ENCODE results near the gene CAMK2D. TPM values are rescaled to one million over a fixed set of nuclear protein-coding genes. Genes with fewer than 3 reads are reported as not detected.

The CAMK2D gene
- polyA plus RNA-seq, 3 donors = 10.4 to 30.6 (median 19.6) TPM

DNA sequence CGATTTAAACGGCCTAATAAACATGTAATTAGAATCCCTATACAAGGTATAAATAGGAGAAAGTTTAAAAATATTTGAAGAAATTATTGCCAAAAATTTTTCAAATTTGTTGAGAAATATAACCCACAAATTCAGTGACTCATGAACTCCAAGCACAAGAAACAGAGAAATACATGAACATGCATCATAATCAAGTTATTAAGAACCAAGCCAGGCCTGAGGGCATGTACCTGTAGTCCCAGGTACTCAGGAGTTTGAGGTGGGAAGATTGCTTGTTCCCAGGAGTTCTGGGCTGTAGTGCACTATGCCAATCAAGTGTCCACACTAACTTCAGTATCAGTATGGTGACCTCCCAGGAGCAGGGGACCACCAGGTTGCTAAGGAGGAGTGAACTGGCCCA lies 341.9 kb downstream of the CAMK2D start:
- H3K4me2 ChIP-seq (replicated peaks; ENCODE audit: extremely low read depth, low read length, poor library complexity, severe bottlenecking) = no peak overlapping the region
- H3K4me1 ChIP-seq (ENCODE audit: control insufficient read depth in 1 of 2, insufficient read depth in 2 of 2, low read length in 2 of 2) = no peaks in the 10 kb centered on the region
- no peak overlapping the region for H2AFZ ChIP-seq (ENCODE audit: insufficient read depth, low read depth, low read length, poor library complexity, severe bottlenecking)
- H3K27me3 Mint-ChIP-seq (ENCODE audit: low read depth in 3 of 3) = peaks cover 0 to 2% (median 1%) of the 10 kb centered on the region in 3 donors
- no peaks in the 10 kb centered on the region for H4K20me1 ChIP-seq (ENCODE audit: insufficient read depth, low read length)
- H3K27ac ChIP-seq (ENCODE audit: low read depth in 1 of 2, low read length in 2 of 2) = no peak overlapping the region
- H3K79me2 ChIP-seq (ENCODE audit: insufficient read depth, low read length) = no peaks in the 10 kb centered on the region
- TF ChIP-seq, protein P1, sequence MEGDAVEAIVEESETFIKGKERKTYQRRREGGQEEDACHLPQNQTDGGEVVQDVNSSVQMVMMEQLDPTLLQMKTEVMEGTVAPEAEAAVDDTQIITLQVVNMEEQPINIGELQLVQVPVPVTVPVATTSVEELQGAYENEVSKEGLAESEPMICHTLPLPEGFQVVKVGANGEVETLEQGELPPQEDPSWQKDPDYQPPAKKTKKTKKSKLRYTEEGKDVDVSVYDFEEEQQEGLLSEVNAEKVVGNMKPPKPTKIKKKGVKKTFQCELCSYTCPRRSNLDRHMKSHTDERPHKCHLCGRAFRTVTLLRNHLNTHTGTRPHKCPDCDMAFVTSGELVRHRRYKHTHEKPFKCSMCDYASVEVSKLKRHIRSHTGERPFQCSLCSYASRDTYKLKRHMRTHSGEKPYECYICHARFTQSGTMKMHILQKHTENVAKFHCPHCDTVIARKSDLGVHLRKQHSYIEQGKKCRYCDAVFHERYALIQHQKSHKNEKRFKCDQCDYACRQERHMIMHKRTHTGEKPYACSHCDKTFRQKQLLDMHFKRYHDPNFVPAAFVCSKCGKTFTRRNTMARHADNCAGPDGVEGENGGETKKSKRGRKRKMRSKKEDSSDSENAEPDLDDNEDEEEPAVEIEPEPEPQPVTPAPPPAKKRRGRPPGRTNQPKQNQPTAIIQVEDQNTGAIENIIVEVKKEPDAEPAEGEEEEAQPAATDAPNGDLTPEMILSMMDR (IDR thresholded peaks at IDR 0.05) = no peak
- H3K4me1 Mint-ChIP-seq = no peaks in the 10 kb centered on the region
- intact Hi-C loops (cut with micrococcal nuclease) = no loop called here
- WGBS (ENCODE audit: insufficient coverage) = no CpG with 5 or more reads among the region's 2 CpGs
- H3K4me3 ChIP-seq (replicated peaks in 1 of 3; ENCODE audit: low read depth in 2 of 3, low read length in 3 of 3) = no peak overlapping the region
- no peak overlapping the region for H3K27ac Mint-ChIP-seq
- H3K27me3 ChIP-seq (ENCODE audit: control insufficient read depth in 2 of 2, insufficient read depth in 2 of 2, low read length in 2 of 2) = no peaks in the 10 kb centered on the region
- no peak for DNase-seq
- no peaks in the 10 kb centered on the region for H3K36me3 Mint-ChIP-seq
- H3K4me3 Mint-ChIP-seq = no peak overlapping the region
- peaks cover 2 to 16% (median 7%) of the 10 kb centered on the region in 7 donors for H3K9me3 Mint-ChIP-seq
- no peak overlapping the region for H3K9ac ChIP-seq (ENCODE audit: insufficient read depth, low read length, poor library complexity, severe bottlenecking)
- H3K9me3 ChIP-seq (replicated peaks in 1 of 2; ENCODE audit: control insufficient read depth in 1 of 2, insufficient read depth in 1 of 2, low read length in 2 of 2) = peaks cover 0 to 4% of the 10 kb centered on the region in 2 donors
- H3K36me3 ChIP-seq (replicated peaks in 1 of 2; ENCODE audit: control insufficient read depth in 1 of 2, insufficient read depth in 2 of 2, low read length in 2 of 2) = no peaks in the 10 kb centered on the region

DNA sequence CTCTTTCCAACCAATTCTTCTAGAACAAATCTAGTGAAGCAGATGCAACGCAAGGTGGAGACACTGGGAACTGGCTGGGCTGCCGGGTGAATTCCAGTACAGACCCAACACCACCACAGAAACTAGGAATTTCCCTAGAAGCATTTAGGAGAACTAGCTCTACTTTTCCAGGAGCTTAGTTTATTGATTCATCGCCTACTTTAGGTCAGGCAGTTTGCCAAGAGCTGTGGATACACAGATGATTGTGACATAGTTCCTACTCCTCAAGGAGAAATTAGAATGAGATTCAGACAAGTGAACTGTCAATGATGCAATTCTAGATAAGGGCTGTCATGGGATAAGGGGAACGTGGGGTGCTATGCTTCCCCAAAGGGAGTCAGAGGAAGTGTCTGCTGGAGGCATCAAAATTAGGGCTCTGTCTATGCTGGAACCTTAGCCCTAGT lies 350.0 kb downstream of the CAMK2D start:
- H4K20me1 ChIP-seq (ENCODE audit: insufficient read depth, low read length) = no peaks in the 10 kb centered on the region
- WGBS (ENCODE audit: insufficient coverage) = 44% methylated on average over 3 of the region's 4 CpGs
- H2AFZ ChIP-seq (ENCODE audit: insufficient read depth, low read depth, low read length, poor library complexity, severe bottlenecking) = no peak overlapping the region
- H3K27me3 ChIP-seq (ENCODE audit: control insufficient read depth in 2 of 2, insufficient read depth in 2 of 2, low read length in 2 of 2) = no peaks in the 10 kb centered on the region
- no peak overlapping the region for H3K4me3 ChIP-seq (replicated peaks in 1 of 3; ENCODE audit: low read depth in 2 of 3, low read length in 3 of 3)
- TF ChIP-seq, protein P1 (IDR thresholded peaks at IDR 0.05) = no peak
- H3K79me2 ChIP-seq (ENCODE audit: insufficient read depth, low read length) = no peaks in the 10 kb centered on the region
- H3K9ac ChIP-seq (ENCODE audit: insufficient read depth, low read length, poor library complexity, severe bottlenecking) = no peak overlapping the region
- H3K9me3 Mint-ChIP-seq = peaks cover 0 to 2% (median 1%) of the 10 kb centered on the region in 7 donors
- H3K4me2 ChIP-seq (replicated peaks; ENCODE audit: extremely low read depth, low read length, poor library complexity, severe bottlenecking) = no peak overlapping the region
- H3K4me1 Mint-ChIP-seq = no peaks in the 10 kb centered on the region
- DNase-seq = no peak
- H3K27me3 Mint-ChIP-seq (ENCODE audit: low read depth in 3 of 3) = peaks cover 0 to 5% (median 3%) of the 10 kb centered on the region in 3 donors
- no peaks in the 10 kb centered on the region for H3K9me3 ChIP-seq (replicated peaks in 1 of 2; ENCODE audit: control insufficient read depth in 1 of 2, insufficient read depth in 1 of 2, low read length in 2 of 2)
- no peak overlapping the region for H3K27ac ChIP-seq (ENCODE audit: low read depth in 1 of 2, low read length in 2 of 2)
- no peaks in the 10 kb centered on the region for H3K36me3 ChIP-seq (replicated peaks in 1 of 2; ENCODE audit: control insufficient read depth in 1 of 2, insufficient read depth in 2 of 2, low read length in 2 of 2)
- no peak overlapping the region for H3K27ac Mint-ChIP-seq
- no peak overlapping the region for H3K4me3 Mint-ChIP-seq
- intact Hi-C loops (cut with micrococcal nuclease) = no loop called here
- no peaks in the 10 kb centered on the region for H3K4me1 ChIP-seq (ENCODE audit: control insufficient read depth in 1 of 2, insufficient read depth in 2 of 2, low read length in 2 of 2)
- H3K36me3 Mint-ChIP-seq = no peaks in the 10 kb centered on the region

Data from CD14-positive monocyte (primary cell).